MCF 10A (cell line): ENCODE measurements around the gene SSBP3. TPM values are rescaled to one million over a fixed set of nuclear protein-coding genes. Genes with fewer than 3 reads are reported as not detected.
A peak's percentile ranks its signal among the peaks of the same experiment; 100 is the strongest.

Experiments
- BruUV-seq: library from RNA; stranded (reverse); fragments of 400-500 nt; replicated peaks from 2 replicates; lab custom pipeline; 2021; lab: Mats Ljungman, UMichigan
- CTCF ChIA-PET: fragments of 300-600 bp; sonication (Branson Sonifier 250); formaldehyde crosslinking; extraction: SDS; loops from one replicate; lab custom pipeline; 2021; ENCODE audit warnings: antibody characterized with exemption, inconsistent platforms; lab: Yijun Ruan, JAX
- POLR2A ChIA-PET: fragments of 300-600, 350-650 bp; sonication (Branson Sonifier 250); formaldehyde crosslinking; extraction: SDS; loops from one replicate; lab custom pipeline; 2020; ENCODE audit warnings: antibody characterized with exemption, inconsistent platforms; lab: Yijun Ruan, JAX
- DNase-seq: peaks from one replicate; pipeline ENCODE4 v3.0.0-alpha.2; 2018; ENCODE audit not compliant: unreplicated experiment
- H3K27ac Mint-ChIP-seq: one replicate; pipeline ENCODE4 v1.8.0; 2022; ENCODE audit warnings: mild to moderate bottlenecking, low read depth, mixed read lengths; ENCODE audit not compliant: unreplicated experiment
- H3K27me3 Mint-ChIP-seq: one replicate; pipeline ENCODE4 v1.8.0; 2022; ENCODE audit warnings: mixed read lengths; ENCODE audit not compliant: insufficient read depth, unreplicated experiment
- H3K36me3 Mint-ChIP-seq: one replicate; pipeline ENCODE4 v1.8.0; 2022; ENCODE audit warnings: mild to moderate bottlenecking, moderate library complexity, mixed read lengths; ENCODE audit not compliant: insufficient read depth, unreplicated experiment
- H3K4me1 Mint-ChIP-seq: one replicate; pipeline ENCODE4 v1.8.0; 2022; ENCODE audit warnings: mixed read lengths; ENCODE audit not compliant: insufficient read depth, unreplicated experiment
- H3K4me3 Mint-ChIP-seq: one replicate; pipeline ENCODE4 v1.8.0; 2022; ENCODE audit warnings: mild to moderate bottlenecking, moderate library complexity, mixed read lengths; ENCODE audit not compliant: unreplicated experiment
- H3K9me3 Mint-ChIP-seq: one replicate; pipeline ENCODE4 v1.8.0; 2022; ENCODE audit warnings: mixed read lengths; ENCODE audit not compliant: unreplicated experiment
- CTCF ChIP-seq: fragments of 200-600 bp; IDR thresholded peaks from one replicate; pipeline ENCODE4 v1.8.0; 2022; ENCODE audit warnings: antibody characterized with exemption, mild to moderate bottlenecking; ENCODE audit not compliant: unreplicated experiment
- intact Hi-C: fragments of 100-400 bp; cut with micrococcal nuclease; formaldehyde crosslinking; loops from 2 replicates; pipeline ENCODE4 v1.14.1; 2022
- total RNA-seq: library from RNA; stranded (reverse); gene quantifications from 2 replicates; pipeline ENCODE4 v1.2.3, GENCODE V29; 2022

SSBP3 gene
- total RNA-seq, 1 experiment from 2014 or later: 8.6 TPM

- peaks cover 5% of the 10 kb centered on the region for H3K36me3 Mint-ChIP-seq
- no peak overlapping the region for H3K4me3 Mint-ChIP-seq
Observed at GRCh38 chr1:54276617-54277450, 129.4 kb downstream of the SSBP3 start.

GRCh38 chr1:54275349-54275748 is 130.8 kb downstream of the SSBP3 start:
- H3K4me1 Mint-ChIP-seq: no peaks in the 10 kb centered on the region
- no peak for TF ChIP-seq CTCF
- DNase-seq: peak; percentile 30
- no peaks in the 10 kb centered on the region for H3K9me3 Mint-ChIP-seq
- no peak overlapping the region for H3K4me3 Mint-ChIP-seq
- ChIA-PET CTCF (interaction anchor here (0.6 to 1.4 kb wide), 3 partner anchors 12 to 214 kb away, joined by 3 read pairs; no protein-coding TSS in a partner anchor), POLR2A (no interaction called here)
- no peak overlapping the region for H3K27ac Mint-ChIP-seq
- no peaks in the 10 kb centered on the region for H3K27me3 Mint-ChIP-seq
- BruUV-seq: no TSS peak
- H3K36me3 Mint-ChIP-seq: peaks cover 5% of the 10 kb centered on the region
- intact Hi-C loops: loop anchor here (10.0 kb wide), 1 partner anchor 161 kb away; no protein-coding TSS in a partner anchor

More at GRCh38 chr1:54276617-54277450, 129.4 kb downstream of the SSBP3 start:
- BruUV-seq: no TSS peak
- intact Hi-C loops: loop anchor here (10.0 kb wide), 1 partner anchor 162 kb away; no protein-coding TSS in a partner anchor
- TF ChIP-seq CTCF: no peak
- Mint-ChIP-seq H3K9me3 (no peaks in the 10 kb centered on the region), H3K27me3 (no peaks in the 10 kb centered on the region), H3K27ac (no peak overlapping the region), H3K4me1 (no peaks in the 10 kb centered on the region)
- ChIA-PET CTCF (interaction anchor here (0.6 kb wide), 1 partner anchor 11 kb away, joined by 4 read pairs; no protein-coding TSS in a partner anchor), POLR2A (no interaction called here)
- DNase-seq: no peak

- Mint-ChIP-seq H3K27me3 (no peaks in the 10 kb centered on the region), H3K9me3 (no peaks in the 10 kb centered on the region), H3K4me1 (no peaks in the 10 kb centered on the region), H3K36me3 (peaks cover 5% of the 10 kb centered on the region), H3K4me3 (no peak overlapping the region), H3K27ac (no peak overlapping the region)
- POLR2A ChIA-PET: no interaction called here
- no peak for TF ChIP-seq CTCF
- CTCF ChIA-PET: interaction anchor here (1.4 kb wide), 1 partner anchor 13 kb away, joined by 3 read pairs; no protein-coding TSS in a partner anchor
- no TSS peak for BruUV-seq
- intact Hi-C loops: loop anchor here (10.0 kb wide), 1 partner anchor 160 kb away; no protein-coding TSS in a partner anchor
- DNase-seq: no peak
Observed at GRCh38 chr1:54274881-54275280, 131.3 kb downstream of the SSBP3 start.

- no TSS peak for BruUV-seq
- no peaks in the 10 kb centered on the region for H3K27me3 Mint-ChIP-seq
- H3K27ac Mint-ChIP-seq: no peak overlapping the region
- POLR2A ChIA-PET: no interaction called here
- intact Hi-C loops: loop anchor here (10.0 kb wide), 1 partner anchor 160 kb away; no protein-coding TSS in a partner anchor
- H3K36me3 Mint-ChIP-seq: peaks cover 5% of the 10 kb centered on the region
- H3K9me3 Mint-ChIP-seq: no peaks in the 10 kb centered on the region
- no peak for DNase-seq
- no peak for TF ChIP-seq CTCF
- no peak overlapping the region for H3K4me3 Mint-ChIP-seq
- CTCF ChIA-PET: interaction anchor here (1.4 kb wide), 1 partner anchor 13 kb away, joined by 3 read pairs; no protein-coding TSS in a partner anchor
- no peaks in the 10 kb centered on the region for H3K4me1 Mint-ChIP-seq
Observed at GRCh38 chr1:54274448-54274847, 131.7 kb downstream of the SSBP3 start.
